Hepatocyte (in vitro differentiated cells): ENCODE data around the gene PHLDB1. TPM values are rescaled to one million over a fixed set of nuclear protein-coding genes. Genes with fewer than 3 reads are reported as not detected.
A peak's percentile ranks its signal among the peaks of the same experiment; 100 is the strongest.

Experiments used
- DNase-seq: peaks from one replicate; pipeline ENCODE4 v3.0.0-alpha.2; 2016; ENCODE audit warnings: low spot score
- H2AFZ ChIP-seq: fragments of 200-600 bp; sonication (generic); 2 replicates; pipeline ENCODE4 v1.6.0; 2016; ENCODE audit warnings: antibody characterized with exemption, mild to moderate bottlenecking
- H3K27ac ChIP-seq: fragments of 200-600 bp; sonication (generic); 2 replicates; pipeline ENCODE4 v1.5.1; 2016; ENCODE audit warnings: mild to moderate bottlenecking
- H3K27me3 ChIP-seq: fragments of 200-600 bp; sonication (generic); 2 replicates; pipeline ENCODE4 v1.6.1; 2016
- H3K36me3 ChIP-seq: fragments of 200-600 bp; sonication (generic); replicated peaks from 2 replicates; pipeline ENCODE4 v1.5.1; 2016; ENCODE audit warnings: low read depth; ENCODE audit not compliant: insufficient read depth
- H3K4me1 ChIP-seq: fragments of 200-600 bp; sonication (generic); 2 replicates; pipeline ENCODE4 v1.5.1; 2016; ENCODE audit warnings: mild to moderate bottlenecking, moderate library complexity; ENCODE audit not compliant: insufficient read depth
- H3K4me2 ChIP-seq: fragments of 200-600 bp; sonication (generic); 2 replicates; pipeline ENCODE4 v1.6.0; 2016
- H3K4me3 ChIP-seq: fragments of 200-600 bp; sonication (generic); 2 replicates; pipeline ENCODE4 v1.5.1; 2016; ENCODE audit warnings: mild to moderate bottlenecking
- H3K79me2 ChIP-seq: fragments of 200-600 bp; sonication (generic); 2 replicates; pipeline ENCODE4 v1.6.0; 2017; ENCODE audit warnings: mild to moderate bottlenecking
- H3K9me2 ChIP-seq: fragments of 200-600 bp; sonication (generic); replicated peaks from 2 replicates; pipeline ENCODE4 v1.6.0; 2017; ENCODE audit warnings: mild to moderate bottlenecking; ENCODE audit not compliant: insufficient read depth
- H3K9me3 ChIP-seq: fragments of 200-600 bp; sonication (generic); 2 replicates; pipeline ENCODE4 v1.5.1; 2016; ENCODE audit warnings: low read depth, mild to moderate bottlenecking
- H4K20me1 ChIP-seq: fragments of 200-600 bp; sonication (generic); 2 replicates; pipeline ENCODE4 v1.6.0; 2016; ENCODE audit warnings: mild to moderate bottlenecking; ENCODE audit not compliant: insufficient read depth, poor library complexity, severe bottlenecking
- CTCF ChIP-seq: fragments of 200-600 bp; sonication (generic); IDR thresholded peaks from 2 replicates; pipeline ENCODE4 v1.5.1; 2016; ENCODE audit warnings: antibody characterized with exemption, mild to moderate bottlenecking; ENCODE audit not compliant: poor library complexity
- EZH2 ChIP-seq: fragments of 200-600 bp; sonication (generic); IDR thresholded peaks from 2 replicates; pipeline ENCODE4 v1.6.1; 2016; ENCODE audit warnings: antibody characterized with exemption, mild to moderate bottlenecking, borderline replicate concordance
- EZH2phosphoT487 ChIP-seq: fragments of 200-600 bp; sonication (generic); IDR thresholded peaks from one replicate; pipeline ENCODE4 v1.6.1; 2018; ENCODE audit warnings: antibody characterized with exemption, mild to moderate bottlenecking, low read depth, moderate library complexity; ENCODE audit not compliant: unreplicated experiment, severe bottlenecking
- WGBS: methylation state at CpG from one replicate; pipeline ENCODE4 v1.1.6; 2016; ENCODE audit warnings: low lambda C conversion rate; ENCODE audit errors: missing lambda C conversion rate; 5-methylcytosine and 5-hydroxymethylcytosine counted together
- polyA plus RNA-seq: library from polyadenylated mRNA; unstranded; fragments of >200 nt; fragmentation: Nextera tagmentation; extraction: Ambion mirVana; gene quantifications from 2 replicates; pipeline ENCODE4 v1.2.1, GENCODE V29; 2016
- total RNA-seq: library from RNA; depleted of rRNA; stranded (reverse); fragments of >200 nt; gene quantifications from 2 replicates; pipeline ENCODE4 v1.2.3, GENCODE V29; 2014

The PHLDB1 gene
- total and polyA plus RNA-seq, 2 experiments from 2014 or later: 51.8 to 71.1 TPM

DNA sequence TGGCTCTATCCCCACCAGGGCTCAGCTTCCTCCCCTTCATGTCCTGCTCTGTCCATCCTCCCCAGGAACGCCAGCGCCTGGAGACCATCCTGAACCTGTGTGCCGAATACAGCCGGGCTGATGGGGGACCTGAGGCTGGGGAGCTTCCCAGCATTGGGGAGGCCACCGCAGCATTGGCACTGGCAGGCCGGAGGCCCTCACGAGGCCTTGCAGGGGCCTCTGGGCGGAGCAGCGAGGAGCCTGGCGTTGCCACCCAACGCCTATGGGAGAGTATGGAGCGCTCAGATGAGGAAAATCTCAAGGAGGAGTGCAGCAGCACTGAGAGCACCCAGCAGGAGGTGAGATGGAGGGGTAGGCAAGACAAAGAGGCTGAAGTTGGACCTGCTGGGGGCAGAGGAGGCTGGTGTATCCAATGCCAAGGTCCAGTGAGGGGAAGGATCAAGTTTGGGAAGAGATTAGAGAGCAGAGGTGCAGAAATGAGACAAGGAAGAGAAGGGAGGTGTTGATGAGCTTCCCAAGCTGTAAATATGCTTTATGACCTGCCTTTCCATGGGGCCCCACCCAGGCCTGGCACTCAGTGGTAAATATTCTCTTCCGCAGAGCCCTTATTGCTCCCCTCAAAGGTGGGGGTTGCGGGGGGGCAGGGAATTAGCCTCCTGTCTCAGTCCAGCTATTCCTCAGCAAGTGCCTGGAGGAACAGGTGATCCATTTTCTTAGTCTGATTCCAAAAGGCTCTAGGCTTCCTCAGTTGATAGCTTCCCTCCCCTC is 23.9 kb downstream of the PHLDB1 start:
- no peaks in the 10 kb centered on the region for H4K20me1 ChIP-seq
- peaks cover 20% of the 10 kb centered on the region for H3K4me1 ChIP-seq
- H2AFZ ChIP-seq: no peak overlapping the region
- H3K9me2 ChIP-seq: no peaks in the 10 kb centered on the region
- 93% methylated on average over 14 of the region's 14 CpGs for WGBS
- no peak overlapping the region for H3K27ac ChIP-seq
- H3K4me2 ChIP-seq: no peak overlapping the region
- no peak overlapping the region for H3K4me3 ChIP-seq
- no peaks in the 10 kb centered on the region for H3K27me3 ChIP-seq
- no peak for DNase-seq
- no peaks in the 10 kb centered on the region for H3K36me3 ChIP-seq
- H3K9me3 ChIP-seq: no peaks in the 10 kb centered on the region
- no peak for TF ChIP-seq EZH2
- peaks cover 3% of the 10 kb centered on the region for H3K79me2 ChIP-seq

GRCh38 chr11:118632577-118633318 is 25.3 kb downstream of the PHLDB1 start:
- Histone ChIP-seq H3K4me1 (peaks cover 20% of the 10 kb centered on the region), H3K4me2 (no peak overlapping the region), H3K27ac (no peak overlapping the region), H3K36me3 (no peaks in the 10 kb centered on the region), H3K9me2 (no peaks in the 10 kb centered on the region), H2AFZ (no peak overlapping the region), H3K4me3 (no peak overlapping the region), H3K9me3 (no peaks in the 10 kb centered on the region), H4K20me1 (no peaks in the 10 kb centered on the region), H3K27me3 (no peaks in the 10 kb centered on the region), H3K79me2 (peaks cover 3% of the 10 kb centered on the region)
- TF ChIP-seq EZH2: no peak
- TF ChIP-seq CTCF: no peak
- TF ChIP-seq EZH2phosphoT487: no peak
- whole genome bisulfite sequencing: 92% methylated on average over 9 of the region's 9 CpGs
- no peak for DNase-seq

DNA sequence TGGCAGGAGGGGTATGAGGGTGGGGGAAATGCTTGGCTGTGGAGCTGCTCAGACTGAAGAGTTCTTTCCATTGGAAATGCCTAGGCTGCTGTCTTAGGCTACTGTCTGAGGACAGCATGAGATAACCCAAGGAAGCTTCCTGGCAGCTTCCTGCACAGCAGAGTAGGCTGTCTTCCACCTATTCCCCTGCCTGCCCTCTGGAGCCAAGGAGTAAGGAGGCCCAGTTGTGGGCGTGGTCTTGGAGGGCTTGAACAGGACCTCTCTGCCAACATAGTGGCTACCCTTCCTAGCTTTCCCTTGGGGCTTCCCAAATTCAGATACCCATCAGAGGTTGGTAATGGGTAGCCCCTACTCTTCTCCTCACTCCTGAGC is 25.9 kb downstream of the PHLDB1 start:
- WGBS: 94% methylated on average over 1 of the region's 1 CpG
- Histone ChIP-seq H3K4me2 (no peak overlapping the region), H3K36me3 (no peaks in the 10 kb centered on the region), H2AFZ (no peak overlapping the region), H3K27me3 (no peaks in the 10 kb centered on the region), H3K4me3 (no peak overlapping the region), H3K4me1 (peaks cover 20% of the 10 kb centered on the region), H3K79me2 (peaks cover 3% of the 10 kb centered on the region), H3K27ac (no peak overlapping the region), H3K9me3 (no peaks in the 10 kb centered on the region), H3K9me2 (no peaks in the 10 kb centered on the region), H4K20me1 (no peaks in the 10 kb centered on the region)
- DNase-seq: no peak
- TF ChIP-seq EZH2 (no peak), CTCF (no peak), EZH2phosphoT487 (no peak)

DNA sequence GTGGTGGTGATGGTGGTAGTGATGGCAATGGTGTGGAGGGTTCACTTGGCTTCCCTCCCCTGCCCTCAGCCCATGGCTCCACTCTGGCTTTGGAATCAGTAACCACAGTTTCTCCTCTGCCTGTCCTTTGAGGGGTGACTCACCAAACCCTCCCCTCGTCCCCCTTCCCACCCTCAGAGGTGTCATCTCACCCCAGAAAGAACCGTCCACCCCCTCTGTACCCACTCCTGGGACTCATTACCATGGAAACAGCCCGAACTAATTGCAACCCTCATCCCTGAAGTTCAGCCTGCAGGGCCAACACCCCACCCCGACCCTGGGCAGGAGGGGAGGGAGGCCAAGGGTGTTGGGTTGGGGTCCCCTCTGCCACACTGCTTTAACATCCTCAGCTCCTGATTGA is 26.6 kb downstream of the PHLDB1 start:
- no peaks in the 10 kb centered on the region for H3K36me3 ChIP-seq
- no peak for DNase-seq
- TF ChIP-seq EZH2: no peak
- no peak for TF ChIP-seq EZH2phosphoT487
- no peak for TF ChIP-seq CTCF
- H3K9me2 ChIP-seq: no peaks in the 10 kb centered on the region
- H3K27ac ChIP-seq: peak overlapping the region; percentile 67
- no peak overlapping the region for H2AFZ ChIP-seq
- H3K79me2 ChIP-seq: no peaks in the 10 kb centered on the region
- 73% methylated on average over 2 of the region's 4 CpGs for whole genome bisulfite sequencing
- H3K4me3 ChIP-seq: no peak overlapping the region
- H4K20me1 ChIP-seq: no peaks in the 10 kb centered on the region
- H3K4me2 ChIP-seq: peak overlapping the region; percentile 75
- no peaks in the 10 kb centered on the region for H3K27me3 ChIP-seq
- H3K9me3 ChIP-seq: no peaks in the 10 kb centered on the region
- peaks cover 20% of the 10 kb centered on the region for H3K4me1 ChIP-seq
